ENCODE data around the gene DUSP2. TPM values are rescaled to one million over a fixed set of nuclear protein-coding genes. Genes with fewer than 3 reads are reported as not detected.

DUSP2 gene, protein sequence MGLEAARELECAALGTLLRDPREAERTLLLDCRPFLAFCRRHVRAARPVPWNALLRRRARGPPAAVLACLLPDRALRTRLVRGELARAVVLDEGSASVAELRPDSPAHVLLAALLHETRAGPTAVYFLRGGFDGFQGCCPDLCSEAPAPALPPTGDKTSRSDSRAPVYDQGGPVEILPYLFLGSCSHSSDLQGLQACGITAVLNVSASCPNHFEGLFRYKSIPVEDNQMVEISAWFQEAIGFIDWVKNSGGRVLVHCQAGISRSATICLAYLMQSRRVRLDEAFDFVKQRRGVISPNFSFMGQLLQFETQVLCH
- total RNA-seq: 134 TPM

DNA sequence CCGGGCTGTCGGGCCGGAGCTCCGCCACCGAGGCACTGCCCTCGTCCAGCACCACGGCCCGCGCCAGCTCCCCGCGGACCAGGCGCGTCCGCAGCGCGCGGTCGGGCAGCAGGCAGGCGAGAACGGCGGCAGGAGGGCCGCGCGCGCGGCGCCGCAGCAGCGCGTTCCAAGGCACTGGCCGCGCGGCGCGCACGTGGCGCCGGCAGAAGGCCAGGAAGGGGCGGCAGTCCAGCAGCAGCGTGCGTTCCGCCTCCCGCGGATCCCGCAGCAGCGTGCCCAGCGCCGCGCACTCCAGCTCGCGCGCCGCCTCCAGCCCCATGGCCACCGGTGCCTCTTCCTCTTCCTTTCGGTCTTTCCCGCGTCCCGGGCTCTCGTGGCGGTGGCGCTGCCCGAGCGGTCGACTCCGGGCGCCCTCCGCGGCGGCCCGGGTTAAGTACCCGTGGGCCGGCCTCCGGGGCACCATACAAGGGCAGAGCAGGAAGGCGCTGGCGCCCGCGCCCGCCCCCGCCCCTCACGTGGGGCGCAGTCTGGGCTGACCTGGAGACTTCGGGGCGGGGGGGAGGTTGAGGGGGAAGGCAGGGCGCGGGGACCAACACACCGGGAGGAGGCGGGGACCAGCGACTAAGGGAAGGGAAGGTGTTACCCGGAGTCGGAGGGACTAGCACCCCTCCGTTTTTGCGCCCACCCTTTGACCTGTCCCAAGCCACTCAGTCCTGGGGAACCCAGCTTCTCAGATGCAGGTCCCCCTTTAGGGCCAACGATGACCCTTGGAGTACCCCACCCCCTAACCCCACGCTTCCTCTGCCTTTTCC, at the start of gene DUSP2:
Gene DUSP2, minus strand, starts transcription at position 405 of the 812 bp plus-strand sequence. Its CDS starts 86 bp downstream, at position 319.
- peak; percentile 81 to 88 (median 87) for DNase-seq (ENCODE audit: low read depth in 2 of 3, low spot score in 2 of 3)

DNA sequence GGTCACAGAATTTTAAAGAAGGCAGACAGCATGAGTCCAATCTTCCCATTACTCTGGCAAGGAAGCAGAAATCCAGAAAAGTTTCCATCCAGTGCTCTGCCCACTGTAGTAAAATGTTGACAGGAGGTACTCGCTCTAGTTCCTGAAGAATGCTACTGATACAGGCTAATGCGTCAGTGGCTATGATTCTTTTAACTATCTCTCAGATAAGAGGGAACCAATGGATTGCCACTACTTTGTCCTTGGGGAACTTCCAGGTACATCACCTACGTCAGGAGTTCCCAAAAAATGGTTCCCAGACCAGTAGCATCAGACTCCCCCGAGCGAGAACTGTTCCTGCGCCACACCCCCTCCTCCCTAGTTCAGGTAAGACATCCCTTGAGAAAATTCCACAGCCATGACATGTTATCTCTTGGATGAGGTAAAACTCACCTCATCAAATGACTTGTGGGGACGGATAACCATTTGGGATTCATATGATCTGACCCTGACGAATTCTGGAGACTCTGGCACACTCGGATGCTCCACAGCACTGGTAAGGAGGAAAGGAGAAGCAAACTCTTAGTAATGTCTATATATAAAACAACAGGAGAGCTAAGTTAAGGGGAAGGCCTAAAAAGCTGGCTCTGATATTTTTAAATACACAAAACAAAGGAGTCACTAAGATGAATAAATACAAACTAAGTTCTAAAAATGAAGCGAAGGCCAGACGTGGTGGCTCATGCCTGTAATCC, 46.9 kb upstream of the DUSP2 start:
- no peak for DNase-seq (ENCODE audit: low read depth in 2 of 3, low spot score in 2 of 3)

DNA sequence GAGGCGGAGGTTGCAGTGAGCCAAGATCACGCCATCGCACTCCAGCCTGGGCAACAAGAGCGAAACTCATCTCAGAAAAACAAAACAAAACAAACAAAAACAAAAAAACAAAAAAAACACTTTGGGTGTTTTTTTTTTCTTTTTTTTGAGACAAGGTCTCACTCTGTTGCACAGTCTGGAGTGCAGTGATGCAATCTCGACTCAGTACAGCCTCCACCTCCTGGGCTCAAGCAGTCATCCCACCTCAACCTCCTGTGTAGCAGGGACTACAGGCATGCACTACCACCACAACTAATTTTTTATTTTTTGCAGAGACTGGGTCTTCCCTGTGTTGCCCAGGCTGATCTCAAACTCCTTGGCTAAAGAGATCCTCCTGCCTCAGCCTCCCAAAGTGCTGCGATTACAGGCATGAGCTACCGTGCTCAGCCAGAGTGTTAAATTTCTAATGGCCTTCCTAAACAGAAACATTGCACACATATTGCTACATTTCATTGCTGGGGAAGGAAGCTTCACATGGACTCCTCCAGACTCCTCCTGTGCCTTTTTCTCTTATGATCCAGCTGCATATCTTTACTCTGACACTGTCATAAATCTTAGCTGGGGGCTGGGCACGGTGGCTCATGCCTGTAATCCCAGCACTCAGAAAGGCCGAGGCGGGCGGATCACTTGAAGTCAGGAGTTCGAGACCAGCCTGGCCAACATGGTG, 43.7 kb upstream of the DUSP2 start:
- no peak for DNase-seq (ENCODE audit: low read depth in 2 of 3, low spot score in 2 of 3)

DNA sequence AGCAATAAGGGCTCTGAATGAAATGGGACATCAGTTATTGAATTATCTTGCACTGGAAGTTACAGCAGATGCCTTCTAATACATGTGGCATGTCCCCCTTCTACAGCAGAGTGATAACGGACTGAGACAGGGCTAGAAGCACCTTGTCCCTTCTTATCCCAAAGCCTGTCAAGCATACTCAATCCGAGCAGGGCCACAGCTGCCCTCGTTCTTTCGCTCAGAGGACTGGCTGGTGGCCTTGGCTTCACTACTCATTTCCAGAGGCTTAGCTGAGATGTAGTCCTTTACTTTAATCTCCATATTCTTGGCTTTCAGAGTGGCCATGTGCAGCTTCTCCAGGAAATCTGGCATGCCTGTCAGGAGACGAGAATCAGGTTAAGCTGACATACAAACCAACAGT, 41.3 kb upstream of the DUSP2 start:
- DNase-seq (ENCODE audit: low read depth in 2 of 3, low spot score in 2 of 3): no peak

DNA sequence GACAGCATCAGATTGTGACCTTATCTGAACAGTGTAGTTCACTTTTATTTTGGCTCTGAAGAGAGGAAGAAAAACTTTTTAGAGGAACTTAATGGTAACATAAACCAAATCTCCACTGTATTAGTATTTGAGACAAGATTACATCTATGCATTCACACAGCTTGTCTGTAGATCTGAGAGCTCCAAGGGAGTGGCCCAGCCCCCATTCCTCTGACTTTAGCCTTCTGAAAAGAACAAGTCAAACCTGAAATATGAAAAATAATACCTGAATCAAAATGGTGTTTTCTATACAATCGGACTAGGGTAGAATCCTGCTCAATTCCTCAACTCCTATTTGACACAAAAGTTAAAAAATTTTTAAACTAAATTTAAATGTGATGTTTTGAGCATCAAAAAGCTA, 40.3 kb upstream of the DUSP2 start:
- DNase-seq (ENCODE audit: low read depth in 2 of 3, low spot score in 2 of 3): no peak

DNA sequence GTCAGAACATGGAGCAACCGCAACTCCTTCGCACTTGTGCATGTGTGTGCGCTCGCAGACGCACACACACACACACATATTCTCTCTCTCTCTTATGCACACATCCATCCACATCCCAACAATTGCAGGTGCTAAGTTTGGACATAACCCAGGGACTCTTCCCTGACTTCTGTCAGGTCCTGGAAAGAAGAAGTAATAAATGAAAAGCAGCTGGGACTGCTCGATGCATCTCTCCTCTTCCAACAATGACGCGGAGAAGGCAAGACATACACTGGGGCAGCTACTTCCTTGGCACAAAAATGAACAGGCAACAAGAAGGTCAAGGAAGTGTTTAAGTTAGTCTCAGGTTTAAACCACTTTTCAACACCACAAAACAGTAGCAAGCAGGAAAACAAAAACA, 39.7 kb upstream of the DUSP2 start:
- no peak for DNase-seq (ENCODE audit: low read depth in 2 of 3, low spot score in 2 of 3)

DNA sequence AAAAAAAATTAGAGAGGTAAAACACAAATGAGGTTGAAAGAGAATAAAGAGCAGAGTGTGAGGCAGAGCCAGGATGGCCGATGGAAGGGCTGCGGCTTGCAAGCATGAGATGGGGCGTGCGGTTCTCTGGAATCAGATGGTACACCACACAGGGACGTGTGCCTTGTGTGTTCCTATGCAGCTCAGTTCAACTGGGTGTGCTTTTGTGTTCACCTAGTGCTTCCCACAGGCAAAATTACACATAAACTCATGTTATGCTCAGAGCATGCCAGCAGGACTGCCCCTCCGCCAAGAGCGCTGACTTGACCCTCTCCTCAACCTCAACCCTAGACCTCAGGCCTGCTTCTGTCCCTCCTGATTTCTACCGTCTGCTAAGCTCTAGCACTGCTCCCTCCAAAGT, 38.9 kb upstream of the DUSP2 start:
- no peak for DNase-seq (ENCODE audit: low read depth in 2 of 3, low spot score in 2 of 3)

DNA sequence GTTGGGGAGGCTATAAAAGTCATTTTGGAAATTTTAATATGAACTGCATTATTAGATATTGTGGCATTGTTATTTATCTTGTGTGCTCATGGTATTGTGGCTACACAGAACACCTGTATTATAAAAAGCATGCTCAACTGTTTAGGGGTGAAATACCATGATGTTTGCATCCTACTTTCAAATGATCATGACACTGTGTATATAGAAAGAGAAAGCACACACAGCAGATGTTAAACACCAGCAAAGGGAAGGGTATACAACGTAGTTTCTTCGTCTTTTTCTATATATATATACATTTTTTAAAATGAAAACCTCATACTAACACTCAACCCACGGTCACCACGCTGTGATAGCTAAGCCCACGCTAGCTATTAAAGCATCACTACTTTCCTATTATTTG, 36.3 kb upstream of the DUSP2 start:
- DNase-seq (ENCODE audit: low read depth in 2 of 3, low spot score in 2 of 3): no peak

DNA sequence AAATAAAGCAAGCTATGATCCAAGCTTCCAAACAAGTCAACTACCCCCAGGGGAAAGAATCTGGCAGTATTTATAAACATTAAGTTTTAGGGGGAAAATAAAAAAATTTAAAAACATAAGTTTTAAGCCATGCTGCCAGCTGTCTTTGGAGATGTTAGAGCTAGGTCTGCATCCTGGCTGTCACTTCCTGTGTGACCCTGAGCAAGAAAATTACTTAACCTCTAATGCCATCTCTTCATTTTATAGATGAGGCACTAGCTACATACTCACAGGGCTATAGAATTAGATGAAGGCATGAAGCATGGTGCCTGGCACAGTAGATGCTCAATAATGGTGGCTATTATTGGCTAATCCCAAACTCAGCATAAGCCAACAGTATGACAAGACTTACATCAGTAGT, 35.3 kb upstream of the DUSP2 start:
- DNase-seq (ENCODE audit: low read depth in 2 of 3, low spot score in 2 of 3): no peak

DNA sequence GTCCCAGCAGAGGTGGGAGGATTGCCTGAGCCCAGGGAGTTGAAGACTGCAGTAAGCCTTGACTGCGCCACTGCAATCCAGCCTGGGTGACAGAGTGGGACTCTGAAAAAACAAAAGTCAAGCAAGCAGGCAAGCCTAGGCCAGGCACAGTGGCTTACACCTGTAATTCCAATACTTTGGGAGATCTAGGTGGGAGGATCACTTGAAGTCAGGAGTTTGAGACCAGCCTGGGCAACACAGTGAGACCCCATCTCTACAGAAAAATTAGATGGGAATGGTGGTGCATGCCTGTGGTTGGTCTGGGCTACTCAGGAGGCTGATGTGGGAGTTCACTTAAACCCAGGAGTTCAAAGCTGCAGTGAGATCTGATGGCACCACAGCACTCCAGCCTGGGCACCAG, 34.8 kb upstream of the DUSP2 start:
- DNase-seq (ENCODE audit: low read depth in 2 of 3, low spot score in 2 of 3): no peak

DNA sequence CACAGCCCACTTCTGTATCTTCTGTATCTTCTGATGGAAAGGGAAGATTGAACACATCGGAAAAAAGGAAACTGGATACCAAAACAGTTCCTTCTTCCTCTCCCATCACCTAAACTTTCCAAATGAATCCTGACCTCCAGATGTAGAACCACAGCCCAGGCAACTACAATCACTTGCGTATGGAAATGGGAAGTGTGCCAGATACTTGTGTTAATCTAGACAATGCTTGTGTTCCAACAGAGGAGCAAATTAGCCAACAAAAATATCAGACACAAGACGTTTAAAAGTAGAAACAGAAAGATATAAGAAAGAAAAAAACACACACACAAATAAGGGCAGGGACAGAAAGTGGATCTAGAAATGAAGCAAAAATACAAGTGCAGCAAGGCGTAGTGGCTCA, 31.4 kb upstream of the DUSP2 start:
- no peak for DNase-seq (ENCODE audit: low read depth in 2 of 3, low spot score in 2 of 3)

DNA sequence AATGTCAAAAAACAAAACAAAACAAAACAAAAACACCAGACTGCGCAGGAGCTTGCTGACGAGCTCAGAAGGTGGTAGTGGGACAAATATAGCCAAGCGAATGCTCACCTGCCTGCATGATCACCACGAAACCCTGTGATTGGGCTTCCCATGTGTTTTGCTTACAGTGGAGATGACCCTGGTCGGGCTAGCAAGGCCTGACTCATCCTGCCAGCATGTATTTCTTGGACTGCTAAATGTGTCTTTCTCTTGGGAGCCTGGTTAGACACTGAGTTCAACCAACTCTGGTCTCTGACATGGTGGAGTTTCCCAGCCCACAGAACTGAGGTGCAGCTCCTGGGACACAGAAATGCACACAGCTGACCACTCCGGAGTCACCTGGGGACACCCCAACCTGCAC, 30.7 kb upstream of the DUSP2 start:
- no peak for DNase-seq (ENCODE audit: low read depth in 2 of 3, low spot score in 2 of 3)

DNA sequence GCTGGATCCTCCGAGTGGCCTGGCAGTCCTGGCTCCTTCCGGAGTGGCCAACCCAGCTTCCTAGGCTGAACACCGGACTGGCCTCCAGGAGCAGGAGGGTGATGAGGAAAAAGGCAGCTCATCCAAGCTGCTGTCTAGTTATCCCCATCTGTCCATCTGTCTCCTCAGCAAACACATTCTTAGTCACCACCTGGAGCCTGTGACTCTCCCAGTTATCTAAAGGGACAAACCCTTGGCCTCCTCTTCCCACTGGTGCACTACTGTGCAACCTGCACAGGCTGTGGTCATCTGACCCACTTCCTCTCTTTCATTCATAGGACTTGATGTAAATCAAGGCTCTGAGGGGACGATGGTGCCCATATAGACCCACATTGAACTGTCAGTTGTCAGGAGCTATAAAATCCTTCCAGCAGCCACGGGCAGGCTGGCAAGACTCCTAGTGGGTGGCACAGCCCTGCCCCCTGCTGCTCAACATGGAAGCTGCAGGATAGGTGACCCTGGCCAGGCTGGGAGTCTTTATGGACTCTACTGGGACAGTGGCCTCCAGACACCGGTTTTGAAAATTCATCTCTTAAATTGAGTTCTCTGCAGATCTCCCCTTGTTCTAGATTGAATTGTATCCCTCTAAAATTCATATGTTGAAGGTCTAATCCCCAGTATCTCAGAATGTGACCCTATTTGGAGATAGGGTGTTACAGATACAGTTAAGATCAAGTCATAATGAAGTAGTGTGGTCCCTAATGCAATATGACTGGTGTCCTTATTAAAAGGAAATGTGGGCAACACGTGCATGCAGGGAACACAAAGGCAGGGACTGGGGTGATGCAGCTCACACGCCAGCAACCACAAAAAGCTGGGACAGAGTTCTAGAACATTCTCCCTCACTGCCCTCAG, 29.3 kb upstream of the DUSP2 start:
- DNase-seq (ENCODE audit: low read depth in 2 of 3, low spot score in 2 of 3): peak; percentile 67 to 87 (median 71)

DNA sequence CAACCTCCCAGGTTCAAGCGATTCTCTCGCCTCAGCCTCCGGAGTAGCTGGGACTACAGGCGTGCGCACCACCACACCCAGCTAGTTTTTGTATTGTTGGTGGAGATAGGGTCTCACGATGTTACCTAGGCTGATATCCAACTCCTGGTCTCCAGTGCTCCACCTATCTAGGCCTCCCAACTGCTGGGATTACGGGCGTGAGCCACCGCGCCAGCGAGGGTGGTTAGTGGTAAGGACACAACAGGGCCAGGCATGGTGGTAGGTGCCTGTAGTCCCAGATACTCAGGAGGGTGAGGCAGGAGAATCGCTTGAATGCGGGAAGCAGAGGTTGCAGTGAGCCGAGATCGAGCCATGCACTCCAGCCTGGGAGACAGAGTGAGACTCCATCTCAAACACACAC, 26.6 kb upstream of the DUSP2 start:
- DNase-seq (ENCODE audit: low read depth in 2 of 3, low spot score in 2 of 3): no peak

DNA sequence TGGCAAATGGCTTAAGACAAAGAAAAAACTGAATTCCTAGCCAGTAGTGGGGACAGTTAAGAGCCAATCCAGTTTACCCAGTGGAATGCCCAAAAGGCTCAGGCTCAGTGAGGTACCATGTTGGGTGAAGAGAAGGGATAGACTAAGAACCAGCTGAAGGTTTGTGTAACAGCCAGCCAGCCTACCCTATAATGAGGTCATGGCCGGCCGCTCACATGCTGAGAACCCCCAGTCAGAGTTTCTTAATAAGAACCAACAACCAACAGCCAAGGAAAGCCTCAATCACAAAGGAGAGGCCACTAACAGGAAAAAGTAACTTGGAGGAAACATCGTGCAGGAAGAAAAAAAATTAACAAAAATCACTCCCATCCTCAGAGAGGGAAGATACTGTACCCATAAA, 25.4 kb upstream of the DUSP2 start:
- no peak for DNase-seq (ENCODE audit: low read depth in 2 of 3, low spot score in 2 of 3)

DNA sequence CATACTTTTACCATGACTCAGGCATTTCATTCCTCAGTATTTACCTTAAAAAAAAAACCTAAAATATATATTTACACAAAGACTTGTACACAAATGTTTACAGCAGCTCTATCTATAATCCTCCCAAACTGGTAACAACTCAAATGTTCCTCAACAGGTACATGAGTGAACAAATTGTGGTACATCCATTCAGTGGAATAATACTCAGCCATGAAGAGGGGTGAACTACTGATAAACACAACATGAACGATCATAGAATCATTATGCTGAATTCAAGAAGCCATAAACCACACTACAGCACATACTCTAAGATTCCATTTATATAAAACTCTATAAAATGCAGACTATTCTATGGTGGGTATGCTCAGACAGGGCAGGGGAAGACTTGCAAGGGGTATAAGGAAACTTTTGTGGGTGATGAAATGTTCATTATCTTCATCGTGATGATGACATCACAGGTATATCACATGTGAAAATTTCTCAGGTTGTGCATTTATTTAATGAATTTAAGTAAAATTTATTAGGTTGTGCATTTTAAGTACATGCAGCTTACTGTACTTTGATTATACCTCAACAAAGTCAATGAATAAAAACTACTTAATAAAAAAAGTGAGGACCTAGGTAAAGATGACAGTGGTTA, 24.7 kb upstream of the DUSP2 start:
- no peak for DNase-seq (ENCODE audit: low read depth in 2 of 3, low spot score in 2 of 3)

DNA sequence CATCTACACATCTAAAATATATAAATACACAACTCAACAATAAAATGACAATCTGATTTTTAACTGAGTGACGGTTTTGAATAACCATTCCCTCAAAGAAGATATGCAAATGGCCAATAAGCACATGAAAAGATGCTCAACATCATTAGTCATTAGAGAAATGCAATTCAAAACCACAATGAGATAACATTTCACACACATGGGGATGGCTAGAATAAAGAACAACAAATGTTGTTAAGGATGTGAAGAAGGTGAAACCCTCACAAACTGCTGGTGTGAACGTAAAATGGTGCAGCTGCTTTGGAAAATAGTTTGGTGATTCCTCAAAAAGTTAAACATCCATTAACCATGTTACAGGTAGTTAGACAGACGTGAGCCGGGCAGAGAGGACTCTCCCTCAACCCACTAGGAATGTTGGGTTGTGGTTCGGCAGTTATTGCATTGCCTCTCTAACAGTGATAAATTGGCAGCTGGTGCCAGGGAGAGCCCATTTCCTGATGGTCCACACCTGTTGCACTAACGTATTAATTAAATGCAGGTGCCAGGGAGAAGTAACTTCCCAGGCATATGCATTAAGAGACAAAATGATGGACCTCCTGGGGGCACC, 22.3 kb upstream of the DUSP2 start:
- no peak for DNase-seq (ENCODE audit: low read depth in 2 of 3, low spot score in 2 of 3)

DNA sequence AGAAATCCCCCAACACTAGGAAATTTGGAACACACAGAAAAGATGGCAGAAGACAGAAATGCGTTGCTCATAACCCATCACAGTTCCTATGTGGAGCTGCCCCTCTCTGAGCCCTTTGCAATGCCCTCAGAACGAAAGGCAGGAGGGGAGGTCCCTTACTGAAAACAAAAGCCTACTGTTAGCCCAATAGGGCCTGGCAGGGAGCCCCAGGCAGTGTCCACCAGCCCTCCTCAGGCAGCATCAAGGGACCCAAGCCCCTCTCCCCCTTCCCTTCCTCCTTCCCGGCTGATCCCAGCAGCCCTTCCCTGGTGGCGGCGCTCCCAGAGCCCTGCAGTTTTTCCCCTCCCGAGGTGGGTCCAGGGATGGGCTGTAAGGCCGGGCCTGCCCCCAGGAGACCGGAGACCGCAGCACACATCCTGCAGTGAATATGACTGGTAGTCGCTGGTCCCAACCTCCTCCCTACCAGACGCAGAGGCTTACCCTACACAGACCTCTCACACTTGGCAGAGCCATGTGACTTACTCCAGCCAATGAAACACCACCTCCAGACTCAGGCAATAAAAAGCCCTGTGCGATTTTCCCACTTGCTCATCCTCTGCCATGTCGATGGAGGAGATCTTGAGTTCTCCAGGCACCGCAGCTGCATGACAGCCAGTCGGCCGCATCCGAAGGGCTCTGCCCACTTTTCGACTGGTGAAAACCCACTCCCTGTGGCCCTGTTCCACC, 19.4 kb upstream of the DUSP2 start:
- DNase-seq (ENCODE audit: low read depth in 2 of 3, low spot score in 2 of 3): no peak

Data from hematopoietic multipotent progenitor cell (in vitro differentiated cells).